GM12865 (cell line): ENCODE measurements around the gene TNRC6C.
A peak's percentile ranks its signal among the peaks of the same experiment; 100 is the strongest.

Source experiments
- DNase-seq: peaks from one replicate; pipeline ENCODE4 v3.0.0; 2010; ENCODE audit warnings: low read depth
- H3K4me3 ChIP-seq: 2 replicates; pipeline ENCODE4 v1.5.1; 2011; ENCODE audit warnings: mild to moderate bottlenecking, low read depth, low read length, control low read depth
- TF ChIP-seq, protein P1 (sequence below): IDR thresholded peaks from 2 replicates; pipeline ENCODE4 v1.5.1; 2011; ENCODE audit warnings: low read length, control low read depth, low read depth, inconsistent platforms; ENCODE audit not compliant: insufficient read depth; ENCODE audit errors: missing control alignments

The TNRC6C gene

DNA sequence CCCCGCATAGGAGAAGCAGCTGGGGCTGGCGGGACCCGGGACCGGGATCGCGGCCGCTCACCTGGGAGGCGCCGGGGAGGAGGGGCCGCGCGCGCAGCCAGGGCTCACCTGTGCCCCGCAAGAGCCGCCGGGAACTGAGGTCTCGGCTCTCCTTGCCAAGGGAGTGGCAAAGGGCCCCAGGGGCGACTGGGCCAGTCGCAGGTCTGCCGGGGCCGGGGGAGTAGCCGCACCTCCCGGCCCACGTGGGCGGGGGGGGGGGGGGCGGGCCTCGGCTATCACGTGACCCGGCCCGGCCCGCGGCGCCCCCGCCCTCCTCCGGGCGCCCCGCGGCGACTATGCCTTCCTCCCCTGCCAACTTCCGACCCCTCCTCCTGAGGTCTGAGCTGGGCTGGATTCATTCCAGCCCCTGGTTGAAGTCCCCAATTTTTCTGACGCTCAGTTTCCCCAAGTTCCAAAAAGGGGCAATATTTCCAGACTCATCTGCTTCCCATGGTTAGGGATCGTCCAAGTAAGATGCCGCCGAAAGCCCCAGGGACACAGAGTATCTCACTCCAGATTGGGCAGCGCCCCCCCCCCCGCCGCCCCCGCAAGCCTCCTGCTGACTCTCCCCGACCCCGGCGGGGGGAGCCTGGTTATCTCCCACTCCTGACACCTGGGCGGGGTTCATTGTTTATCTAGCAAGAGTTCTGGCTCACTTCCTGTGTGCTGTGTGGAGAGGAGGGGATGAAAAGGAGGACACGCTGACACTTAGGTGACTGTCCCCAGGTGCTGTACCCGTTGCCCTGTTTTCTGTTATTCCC is 170.2 kb downstream of the TNRC6C start, which contains the start of gene TMC6:
Gene TMC6 (minus strand): TSS at position 205 of the 800 bp plus-strand sequence. CDS start 1,923 bp downstream, outside the sequence.
- DNase-seq, result peak; percentile 89
- TF ChIP-seq, protein P1, sequence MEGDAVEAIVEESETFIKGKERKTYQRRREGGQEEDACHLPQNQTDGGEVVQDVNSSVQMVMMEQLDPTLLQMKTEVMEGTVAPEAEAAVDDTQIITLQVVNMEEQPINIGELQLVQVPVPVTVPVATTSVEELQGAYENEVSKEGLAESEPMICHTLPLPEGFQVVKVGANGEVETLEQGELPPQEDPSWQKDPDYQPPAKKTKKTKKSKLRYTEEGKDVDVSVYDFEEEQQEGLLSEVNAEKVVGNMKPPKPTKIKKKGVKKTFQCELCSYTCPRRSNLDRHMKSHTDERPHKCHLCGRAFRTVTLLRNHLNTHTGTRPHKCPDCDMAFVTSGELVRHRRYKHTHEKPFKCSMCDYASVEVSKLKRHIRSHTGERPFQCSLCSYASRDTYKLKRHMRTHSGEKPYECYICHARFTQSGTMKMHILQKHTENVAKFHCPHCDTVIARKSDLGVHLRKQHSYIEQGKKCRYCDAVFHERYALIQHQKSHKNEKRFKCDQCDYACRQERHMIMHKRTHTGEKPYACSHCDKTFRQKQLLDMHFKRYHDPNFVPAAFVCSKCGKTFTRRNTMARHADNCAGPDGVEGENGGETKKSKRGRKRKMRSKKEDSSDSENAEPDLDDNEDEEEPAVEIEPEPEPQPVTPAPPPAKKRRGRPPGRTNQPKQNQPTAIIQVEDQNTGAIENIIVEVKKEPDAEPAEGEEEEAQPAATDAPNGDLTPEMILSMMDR, result no peak

DNA sequence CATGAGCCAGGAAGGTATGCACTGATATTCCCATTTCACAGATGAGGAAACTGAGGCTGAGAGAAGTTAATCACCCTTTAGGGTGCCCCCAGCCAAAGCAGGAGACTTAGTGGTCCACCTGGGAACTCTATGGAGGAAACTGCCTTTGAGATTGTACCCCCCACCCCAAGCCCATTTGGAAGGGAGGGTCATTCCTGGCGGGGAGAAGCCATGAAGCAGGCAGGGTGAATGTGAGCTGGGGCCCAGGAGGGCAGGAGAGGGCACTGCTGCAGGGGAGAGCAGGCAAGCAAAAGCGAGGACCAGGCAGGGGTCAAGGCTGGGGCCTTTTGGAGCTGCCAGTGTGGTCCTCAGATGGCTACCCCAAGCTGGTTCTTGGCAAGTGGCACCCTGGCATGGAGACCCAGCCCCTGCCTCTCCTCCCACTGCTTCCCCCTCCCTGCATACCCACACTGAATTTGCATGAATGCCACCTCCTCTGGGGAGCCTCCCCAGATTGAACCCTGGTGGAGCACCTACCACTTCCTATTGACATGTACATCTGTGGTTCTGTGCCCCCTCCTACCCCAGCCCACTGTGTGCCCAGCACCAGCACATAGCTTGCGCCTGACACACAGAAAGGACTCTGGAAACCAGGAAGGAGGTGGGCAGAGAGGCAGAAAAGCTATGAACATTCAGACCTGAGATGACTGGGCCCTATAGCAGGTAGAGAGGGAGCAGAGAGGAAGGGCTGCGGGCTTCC is 171.0 kb downstream of the TNRC6C start:
- peak overlapping the region; percentile 87 for H3K4me3 ChIP-seq
- DNase-seq, result no peak
- TF ChIP-seq, protein P1, result no peak

More for the DNA sequence above, 170.2 kb downstream of the TNRC6C start, which contains the start of gene TMC6:
- H3K4me3 ChIP-seq, result peak within 1 kb of the TSS; percentile 87

DNA sequence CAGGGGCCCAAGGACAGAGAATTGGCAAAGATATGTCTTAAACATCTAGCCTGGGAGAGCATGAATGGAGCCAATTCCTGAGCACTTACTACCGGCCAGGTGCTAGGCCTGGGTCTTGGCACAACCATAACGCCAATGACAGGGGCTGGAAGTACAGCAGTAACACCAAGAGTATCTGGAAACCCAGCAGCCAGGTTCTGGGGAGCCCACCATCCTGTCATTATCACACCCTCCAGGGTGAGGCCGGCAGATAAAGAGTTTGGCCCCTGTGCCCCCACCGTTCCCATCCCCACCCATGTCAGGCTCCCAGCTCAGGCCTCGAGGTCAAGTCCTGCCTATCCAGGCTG is 171.6 kb downstream of the TNRC6C start:
- peak overlapping the region; percentile 87 for H3K4me3 ChIP-seq
- TF ChIP-seq, protein P1, result no peak
- DNase-seq, result no peak

DNA sequence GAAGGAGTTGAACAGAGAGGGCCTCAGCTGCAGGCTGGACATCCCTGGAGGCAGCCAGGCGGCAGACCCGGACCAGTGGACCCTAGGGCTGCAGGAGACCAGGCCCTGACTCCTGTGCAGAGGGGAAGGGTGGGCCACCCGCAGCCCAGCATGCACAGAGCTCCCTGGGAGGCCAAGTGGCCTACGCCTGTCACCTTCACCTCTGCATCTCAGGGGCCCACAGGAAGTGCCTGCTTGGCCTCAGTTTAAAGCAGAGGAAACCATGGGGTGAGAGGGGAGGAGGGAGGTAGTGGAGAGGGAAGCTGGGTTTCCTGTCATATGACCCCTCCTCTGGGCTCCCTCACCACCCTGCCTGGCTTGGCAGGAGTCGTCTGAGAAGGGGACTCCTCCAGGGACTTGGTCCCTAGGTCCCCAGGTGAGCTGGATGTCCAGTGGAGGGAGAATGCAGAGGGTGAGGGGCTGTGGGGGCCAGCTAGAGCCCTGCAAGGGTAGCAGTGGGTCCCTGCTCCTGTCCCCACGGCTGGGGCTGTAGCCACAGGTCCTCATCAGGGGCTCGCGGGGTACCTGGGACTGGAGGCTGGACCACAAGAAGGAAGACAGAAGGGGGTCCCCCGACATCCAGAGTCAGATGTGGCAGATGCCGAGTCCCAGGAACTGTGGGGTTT is 172.1 kb downstream of the TNRC6C start, which contains the start of gene TMC8:
Gene TMC8 (plus strand): TSS at position 335 of the 665 bp plus-strand sequence. CDS start 818 bp downstream, outside the sequence.
- TF ChIP-seq, protein P1, result no peak
- DNase-seq, result peak; percentile 91
- H3K4me3 ChIP-seq, result peak within 1 kb of the TSS; percentile 87

DNA sequence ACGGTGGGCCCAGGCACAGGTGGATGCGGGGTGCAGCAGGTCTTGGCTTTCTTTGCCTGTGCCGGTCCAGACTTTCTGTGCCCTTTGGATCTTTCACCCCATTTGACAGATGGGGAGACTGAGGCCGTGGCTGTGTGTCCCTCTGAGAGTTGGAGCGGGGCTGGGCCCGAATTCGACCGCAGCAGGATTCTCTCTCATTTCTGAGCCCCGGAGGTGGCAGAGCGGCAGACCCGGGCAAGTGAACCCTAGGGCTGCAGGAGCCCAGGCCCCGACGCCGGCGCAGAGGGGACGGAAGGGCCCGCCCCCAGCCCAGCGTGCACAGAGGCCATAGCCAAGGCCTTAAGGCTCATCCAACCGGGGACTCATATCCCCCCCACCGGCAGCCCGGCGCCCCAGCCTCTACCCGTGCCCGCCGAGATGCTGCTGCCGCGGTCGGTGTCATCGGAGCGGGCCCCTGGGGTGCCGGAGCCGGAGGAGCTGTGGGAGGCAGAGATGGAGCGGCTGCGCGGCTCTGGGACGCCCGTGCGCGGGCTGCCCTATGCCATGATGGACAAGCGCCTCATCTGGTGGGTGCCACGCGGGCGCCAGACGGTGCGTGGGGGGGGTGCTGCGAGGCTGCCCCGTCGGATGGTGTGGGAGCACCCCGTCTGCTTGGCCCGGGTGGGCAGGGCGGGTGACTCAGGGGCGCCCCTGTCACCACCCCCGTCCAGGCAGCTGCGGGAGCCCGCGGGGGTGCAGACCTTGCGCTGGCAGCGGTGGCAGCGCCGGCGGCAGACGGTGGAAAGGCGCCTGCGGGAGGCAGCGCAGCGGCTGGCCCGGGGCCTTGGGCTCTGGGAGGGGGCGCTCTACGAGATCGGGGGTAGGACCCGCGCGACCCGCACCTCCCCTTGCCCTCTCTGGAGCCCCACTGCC is 172.9 kb downstream of the TNRC6C start:
- peak overlapping the region; percentile 87 for H3K4me3 ChIP-seq
- TF ChIP-seq, protein P1, result no peak
- peak; percentile 59 for DNase-seq
